ELF-1 (cell line): Measurements from ENCODE around the gene MYLK3.

Experiments used
- DNase-seq: peaks from one replicate; pipeline ENCODE4 v3.0.0-alpha.2; 2016; ENCODE audit warnings: low read depth, low spot score

MYLK3 gene

DNA sequence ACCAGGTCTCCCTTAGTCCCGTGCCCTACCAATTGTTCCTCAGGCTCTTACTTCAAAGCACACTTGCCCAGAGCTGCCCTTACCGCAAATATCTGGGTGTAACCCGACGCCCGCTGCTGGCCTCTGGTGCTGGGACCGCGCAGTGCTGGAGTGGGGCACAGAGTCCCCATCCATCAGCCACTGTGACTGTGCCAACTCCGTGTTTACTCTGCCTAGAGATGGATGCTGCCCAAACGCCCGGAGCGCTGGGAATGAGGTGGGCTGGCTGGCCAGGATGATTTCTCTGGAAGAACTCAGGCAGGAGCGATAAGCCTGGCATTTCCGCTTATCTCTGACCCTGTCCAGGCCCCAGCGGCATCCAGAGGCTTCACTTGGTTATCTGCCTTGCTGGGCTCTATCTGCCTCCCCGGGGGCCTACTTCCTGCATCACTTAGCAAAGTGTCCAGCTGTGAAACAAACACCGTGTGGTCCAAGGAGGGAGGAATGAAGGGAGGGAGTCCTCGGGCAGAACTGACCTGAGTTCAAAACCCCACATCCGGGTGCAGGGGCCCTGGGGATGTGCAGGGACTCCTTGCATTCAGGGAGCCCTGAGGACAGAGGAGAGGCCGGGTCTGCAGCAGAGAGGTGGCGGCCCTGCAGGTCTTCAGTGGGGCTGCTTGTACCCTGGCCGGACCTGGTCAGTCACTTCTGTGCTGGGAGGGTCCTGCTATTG is 9.4 kb upstream of the MYLK3 start:
- DNase-seq = peak; percentile 90

DNA sequence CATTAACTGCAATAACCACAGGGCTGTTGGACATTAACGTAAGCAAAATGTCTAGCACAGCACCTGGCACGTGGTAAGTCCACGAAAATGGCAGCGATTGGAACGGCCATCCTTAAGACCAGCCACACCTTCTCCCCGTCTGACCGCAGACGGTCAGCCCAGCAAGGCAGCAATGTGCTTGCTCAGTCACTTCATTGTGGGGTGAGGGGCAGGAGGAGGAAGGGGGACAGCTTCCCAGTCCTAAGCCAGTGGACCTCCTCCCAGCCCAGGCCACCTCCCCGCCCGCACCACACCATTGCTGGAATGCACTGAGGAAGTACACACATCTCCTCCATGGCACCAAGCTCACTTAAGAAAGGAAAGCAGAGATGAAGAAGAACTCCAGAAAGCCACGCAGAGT is 8.6 kb upstream of the MYLK3 start:
- no peak for DNase-seq

DNA sequence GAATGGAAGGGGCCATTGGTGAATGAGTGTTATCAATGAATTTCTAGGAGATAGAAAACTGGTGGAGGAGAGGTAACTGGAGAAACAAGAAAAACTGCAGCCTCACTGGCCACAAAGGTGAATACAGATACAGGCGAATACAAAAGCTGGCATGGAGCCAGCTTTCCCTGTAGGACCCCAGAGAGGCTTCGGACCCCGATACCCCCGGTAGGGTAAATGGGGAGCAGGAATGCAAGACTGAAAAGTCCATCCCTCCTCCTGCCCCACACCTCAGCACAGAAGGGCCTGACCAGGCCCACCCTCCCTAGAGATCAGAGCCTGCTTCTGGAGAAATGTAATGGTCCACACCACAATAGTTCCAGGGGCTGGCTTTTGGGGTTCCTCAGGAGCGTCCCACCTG is 4.9 kb upstream of the MYLK3 start:
- no peak for DNase-seq

DNA sequence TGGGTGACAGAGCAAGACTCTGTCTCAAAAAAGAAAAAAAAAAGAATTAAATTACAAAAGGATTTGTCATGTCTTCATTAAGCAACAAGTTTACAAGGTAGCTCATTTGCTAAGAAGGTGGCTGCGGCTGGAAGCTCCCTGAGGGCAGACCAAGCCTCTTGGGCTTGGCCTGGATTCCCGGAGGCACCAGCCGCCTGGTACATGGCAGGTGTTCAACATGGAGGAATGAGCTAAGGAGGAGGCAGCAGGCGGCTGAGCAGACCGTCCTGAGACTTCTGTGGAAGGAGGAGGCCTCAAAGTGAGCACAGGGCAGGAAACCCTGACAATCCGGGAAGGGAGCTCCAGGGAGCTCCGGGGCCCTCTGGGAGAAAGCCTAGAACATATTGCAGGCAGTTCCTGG is 3.2 kb upstream of the MYLK3 start:
- DNase-seq = no peak

DNA sequence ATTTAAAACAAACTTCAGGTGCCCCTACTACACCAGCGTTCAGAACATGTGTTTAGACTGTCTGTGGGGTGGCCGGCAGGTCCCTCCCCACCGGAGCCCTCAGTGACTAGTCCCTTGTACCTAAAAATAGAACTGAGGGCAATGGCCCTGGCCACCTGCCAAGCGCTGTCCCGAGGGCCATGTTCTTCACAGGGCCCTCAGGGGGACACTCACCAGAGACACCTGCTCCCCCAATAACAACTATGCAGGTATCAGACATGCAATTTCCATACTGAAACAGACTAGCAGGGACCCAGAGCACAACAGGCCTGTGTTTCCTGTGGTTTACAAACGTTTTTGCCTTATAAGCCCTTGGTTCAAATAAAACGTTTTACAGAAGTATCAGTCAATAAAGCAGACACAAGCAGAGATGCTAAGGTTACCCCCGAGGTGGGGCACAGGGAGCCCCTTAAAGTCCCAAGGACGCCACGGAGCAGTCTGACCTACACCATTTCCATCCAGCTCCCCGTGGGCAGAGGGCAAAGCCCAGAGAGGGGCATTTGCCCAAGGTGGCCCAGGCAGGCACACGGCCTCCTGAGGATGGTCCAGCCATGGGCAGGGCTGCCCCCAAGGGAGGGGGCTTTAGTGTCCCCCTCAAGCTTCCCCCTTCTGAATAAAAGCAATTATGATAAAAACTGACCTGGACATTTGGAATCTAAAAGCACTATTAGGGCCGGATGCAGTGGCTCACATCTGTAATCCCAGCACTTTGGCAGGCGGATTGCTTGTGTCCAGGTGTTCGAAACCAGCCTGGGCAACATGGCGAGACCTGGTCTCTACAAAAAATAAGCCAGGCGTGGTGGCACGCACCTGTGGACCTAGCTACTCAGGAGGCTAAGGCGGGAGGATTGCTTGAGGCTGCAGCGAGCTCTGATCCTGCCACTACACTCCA is 896 bp upstream of the MYLK3 start:
- DNase-seq = no peak

DNA sequence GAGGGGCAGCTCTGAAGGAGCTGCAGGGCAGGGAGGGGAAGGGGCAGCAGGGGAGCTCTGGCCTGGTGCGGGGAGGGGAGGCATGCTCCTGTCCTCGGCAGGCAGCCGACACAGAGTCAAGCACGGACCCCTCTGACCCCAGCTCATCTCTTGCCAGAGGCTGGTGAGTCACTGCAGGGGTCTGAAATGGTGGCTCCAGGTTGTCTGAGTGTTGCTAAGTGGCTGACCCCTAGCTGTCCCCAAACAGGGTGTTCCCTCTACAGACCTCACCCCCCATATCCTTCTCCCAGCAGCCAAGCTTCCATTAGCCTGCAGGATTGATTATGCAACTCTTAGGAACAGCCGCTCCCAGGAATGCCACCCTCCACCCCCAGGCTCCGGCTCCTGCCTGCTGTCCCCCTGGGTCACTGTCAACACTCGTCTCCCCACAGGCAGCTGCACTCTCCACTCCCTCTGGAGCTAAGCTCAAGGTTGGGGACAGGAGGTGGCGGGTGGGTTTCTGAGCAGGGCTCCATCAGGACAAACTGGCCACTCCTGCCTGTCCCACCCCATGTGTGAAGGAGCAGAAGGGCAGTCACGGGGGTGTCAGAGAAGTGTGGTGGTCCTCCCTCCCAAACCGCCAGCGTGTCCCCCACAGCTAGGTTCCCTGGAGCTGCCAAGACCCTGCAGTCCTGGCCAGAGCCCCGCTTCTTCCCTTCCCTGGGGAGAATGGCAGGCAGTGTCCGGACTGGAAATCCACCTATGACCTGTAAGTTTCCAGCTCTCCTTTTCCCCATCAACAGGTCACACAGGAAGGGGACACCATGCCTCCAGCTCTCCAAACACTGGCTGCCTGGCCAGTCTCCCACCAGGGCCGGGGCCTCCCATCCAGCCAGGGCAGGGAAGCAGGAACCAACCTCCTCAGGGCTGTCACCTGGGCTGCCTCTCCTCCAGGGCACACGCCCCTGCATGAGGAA is 1.0 kb downstream of the MYLK3 start:
- DNase-seq = peak; percentile 95

DNA sequence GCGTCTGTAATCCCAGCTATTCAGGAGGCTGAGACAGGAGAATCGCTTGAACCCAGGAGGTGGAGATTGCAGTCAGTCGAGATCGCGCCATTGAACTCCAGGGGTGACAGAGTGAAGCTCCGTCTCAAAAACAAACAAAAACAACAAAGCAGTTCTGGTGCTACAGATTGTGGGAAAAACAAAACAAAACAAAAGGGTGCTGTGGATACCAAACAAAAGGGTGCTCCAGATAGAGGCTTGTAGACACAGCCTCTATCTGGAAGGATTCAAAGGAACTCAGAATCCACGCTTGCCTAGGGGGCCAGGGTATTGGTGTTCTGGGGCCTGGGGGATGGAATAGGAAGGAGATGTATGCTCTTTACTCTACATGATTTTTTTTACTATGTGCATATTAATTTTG is 2.5 kb downstream of the MYLK3 start:
- peak; percentile 51 for DNase-seq

DNA sequence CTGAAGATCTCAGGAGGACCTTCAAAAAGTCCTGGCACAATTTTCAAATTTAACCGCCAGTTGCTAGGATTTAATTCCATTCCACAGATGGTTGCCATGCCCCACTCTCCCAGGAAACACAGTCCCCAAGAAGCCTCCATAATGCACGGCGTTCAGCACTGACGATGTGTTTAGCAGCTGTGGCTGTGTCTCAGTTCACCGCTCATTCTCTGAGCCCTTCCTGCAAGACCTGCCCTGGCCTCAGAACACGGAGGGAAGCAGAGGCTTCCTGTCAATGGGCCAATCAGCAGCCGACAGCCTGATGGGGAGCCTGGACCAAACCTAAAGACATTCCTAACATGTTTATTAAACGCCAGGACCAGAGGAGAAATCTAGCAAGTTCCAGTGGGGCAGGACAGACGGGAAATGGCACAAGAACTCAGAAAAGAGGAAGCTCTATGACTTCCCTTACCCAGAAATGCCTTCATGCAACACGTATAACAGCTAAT is 4.9 kb downstream of the MYLK3 start:
- DNase-seq = peak; percentile 88

DNA sequence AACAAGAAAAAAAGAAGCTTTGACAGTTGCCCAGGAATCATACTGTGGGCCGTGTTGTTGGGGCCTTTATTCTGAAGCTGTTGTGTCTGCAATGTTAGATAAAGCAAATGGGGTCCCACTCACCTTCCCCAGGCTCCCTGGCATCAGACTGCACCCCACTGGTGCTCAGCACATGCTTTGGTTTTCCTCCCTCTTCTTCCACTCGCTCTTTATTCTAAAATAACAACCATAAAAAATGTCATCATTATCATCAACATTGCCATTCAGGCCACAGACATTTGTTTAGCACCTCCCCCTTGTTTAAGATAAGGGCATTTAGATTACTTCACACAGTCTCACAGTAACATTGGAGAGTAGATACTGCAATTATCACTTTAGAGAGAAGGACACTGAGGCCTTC is 8.2 kb downstream of the MYLK3 start:
- no peak for DNase-seq

DNA sequence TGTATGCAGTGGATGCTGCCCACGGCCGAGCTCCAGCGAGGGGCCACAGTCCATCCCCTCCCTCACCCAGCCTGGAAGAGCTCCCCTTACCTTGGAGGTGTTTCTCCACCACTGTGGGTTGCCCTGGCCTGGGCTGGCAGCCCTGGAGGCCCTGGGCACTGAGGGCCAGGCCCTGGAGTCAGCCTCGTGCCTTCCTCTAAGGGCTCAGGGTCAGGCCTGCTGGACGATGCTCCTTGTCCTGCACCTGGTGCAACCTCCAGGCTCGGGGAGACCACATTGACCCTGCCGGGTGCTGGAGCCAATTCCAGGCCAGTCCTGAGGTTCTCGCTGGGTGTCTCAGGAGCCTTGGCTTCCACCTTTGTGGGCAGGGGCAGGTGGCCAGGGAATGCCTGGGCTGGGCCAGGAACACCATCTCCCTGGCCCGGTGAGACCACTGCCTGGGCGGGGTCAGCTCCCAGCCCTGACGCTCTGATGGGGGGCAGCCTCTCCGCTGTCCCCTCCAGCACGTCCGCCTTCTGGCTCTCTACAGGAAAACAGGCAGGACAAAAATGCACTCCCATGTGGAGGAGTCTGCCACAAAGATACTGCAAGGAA is 10.4 kb downstream of the MYLK3 start:
- no peak for DNase-seq

DNA sequence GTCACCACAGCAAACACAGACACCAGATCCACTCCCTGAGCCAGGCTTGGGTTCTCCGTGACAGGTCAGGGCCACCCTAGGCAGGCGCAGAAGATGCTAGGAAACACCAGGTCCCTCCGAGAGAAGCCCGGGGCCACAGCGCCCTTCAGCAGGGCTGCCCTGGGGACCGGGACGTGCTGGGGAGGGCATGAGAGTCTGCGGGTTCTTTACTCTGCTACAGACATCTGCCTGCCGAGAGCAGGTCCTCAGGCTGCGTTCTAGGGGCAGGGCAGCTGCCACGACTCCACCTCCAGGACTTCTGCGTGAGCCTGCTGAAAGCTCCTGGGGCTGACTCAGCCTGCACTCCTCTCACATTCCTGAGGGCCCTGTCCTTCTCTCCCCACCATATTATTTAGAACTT is 11.4 kb downstream of the MYLK3 start:
- DNase-seq = peak; percentile 84

DNA sequence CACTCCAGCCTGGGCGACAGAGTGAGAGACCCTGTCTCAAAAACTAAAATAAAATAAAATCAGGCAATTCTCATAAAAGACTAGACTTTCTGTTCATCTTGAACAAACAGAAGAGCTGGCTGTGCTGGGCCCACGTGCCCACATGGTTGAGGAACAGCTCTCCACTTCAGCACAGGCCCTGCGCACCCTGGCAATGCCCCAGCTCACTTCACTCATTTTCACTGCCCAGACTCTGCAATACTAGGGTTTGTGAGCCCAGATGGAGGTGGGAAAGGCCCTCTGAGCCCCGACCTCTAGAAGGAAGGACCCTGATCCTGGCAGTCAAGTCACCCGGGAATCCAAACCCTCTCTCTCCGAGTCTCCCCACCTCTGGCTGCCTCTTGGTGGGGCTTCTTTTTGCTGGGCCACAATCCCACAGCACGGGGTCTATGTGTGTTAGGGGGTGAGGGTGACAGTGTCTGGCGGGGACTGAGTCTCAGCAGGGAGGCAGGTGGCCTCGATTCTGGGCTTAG is 14.8 kb downstream of the MYLK3 start:
- DNase-seq = no peak

DNA sequence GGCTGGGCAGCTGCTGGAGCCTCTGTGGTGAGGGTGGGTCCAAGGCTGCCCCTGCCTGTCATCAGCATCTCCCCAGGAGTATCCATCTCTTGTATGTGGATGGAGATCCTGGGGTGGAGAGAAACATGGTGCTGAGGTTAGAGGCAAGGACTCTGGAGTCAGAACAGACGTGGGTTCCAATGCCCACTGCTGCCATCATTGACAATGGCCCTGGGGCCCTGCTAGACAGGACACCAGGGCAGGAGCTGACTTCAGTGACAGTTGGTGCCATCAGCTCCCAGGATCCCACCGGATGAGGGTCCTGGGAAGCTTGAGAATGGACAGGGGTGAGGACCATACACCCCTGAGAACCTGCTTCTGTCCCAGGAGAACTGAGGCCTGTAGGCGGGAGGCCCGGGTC is 15.6 kb downstream of the MYLK3 start:
- DNase-seq = no peak

DNA sequence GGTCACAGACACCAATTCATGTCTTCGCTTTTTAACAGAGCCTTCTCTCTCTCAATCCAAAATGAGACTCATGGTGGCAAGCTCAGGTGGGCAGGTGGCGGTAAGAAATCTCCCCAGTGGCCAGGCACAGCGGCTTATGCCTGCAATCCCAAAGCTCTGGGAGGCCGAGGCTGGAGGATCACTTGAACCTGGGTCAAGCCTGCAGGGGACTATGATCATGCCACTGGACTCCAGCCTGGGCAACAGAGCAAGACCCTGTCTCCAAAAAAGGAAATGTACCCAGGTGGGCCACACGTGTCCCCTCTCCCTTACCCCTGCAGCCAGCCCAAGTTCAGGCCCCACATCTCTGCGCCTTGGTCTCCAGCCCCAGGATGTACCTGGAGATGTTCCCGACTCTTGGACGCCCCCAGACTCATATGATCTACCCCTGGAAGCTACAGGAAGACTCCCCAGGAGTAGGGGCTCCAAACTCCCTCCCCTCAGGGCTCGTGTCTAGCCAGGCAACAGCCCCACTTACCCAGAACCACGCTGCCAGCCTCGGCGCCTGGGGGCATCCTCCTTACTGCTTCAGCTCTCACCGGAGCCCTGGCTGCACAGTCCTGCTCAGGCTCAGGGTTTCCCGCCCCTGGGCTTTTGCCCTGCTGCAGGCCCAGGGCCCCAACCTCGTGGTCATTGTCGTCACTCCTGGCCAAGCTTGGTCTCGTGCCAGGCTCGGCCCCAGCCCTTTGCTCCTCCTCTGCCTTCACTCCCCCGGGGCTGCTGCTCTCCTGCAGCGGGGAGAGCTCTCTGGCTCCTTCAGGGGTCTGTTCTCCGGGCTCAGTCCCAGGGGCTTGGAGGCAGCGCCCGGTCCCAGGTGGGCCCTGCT is 16.2 kb downstream of the MYLK3 start:
- DNase-seq = no peak

DNA sequence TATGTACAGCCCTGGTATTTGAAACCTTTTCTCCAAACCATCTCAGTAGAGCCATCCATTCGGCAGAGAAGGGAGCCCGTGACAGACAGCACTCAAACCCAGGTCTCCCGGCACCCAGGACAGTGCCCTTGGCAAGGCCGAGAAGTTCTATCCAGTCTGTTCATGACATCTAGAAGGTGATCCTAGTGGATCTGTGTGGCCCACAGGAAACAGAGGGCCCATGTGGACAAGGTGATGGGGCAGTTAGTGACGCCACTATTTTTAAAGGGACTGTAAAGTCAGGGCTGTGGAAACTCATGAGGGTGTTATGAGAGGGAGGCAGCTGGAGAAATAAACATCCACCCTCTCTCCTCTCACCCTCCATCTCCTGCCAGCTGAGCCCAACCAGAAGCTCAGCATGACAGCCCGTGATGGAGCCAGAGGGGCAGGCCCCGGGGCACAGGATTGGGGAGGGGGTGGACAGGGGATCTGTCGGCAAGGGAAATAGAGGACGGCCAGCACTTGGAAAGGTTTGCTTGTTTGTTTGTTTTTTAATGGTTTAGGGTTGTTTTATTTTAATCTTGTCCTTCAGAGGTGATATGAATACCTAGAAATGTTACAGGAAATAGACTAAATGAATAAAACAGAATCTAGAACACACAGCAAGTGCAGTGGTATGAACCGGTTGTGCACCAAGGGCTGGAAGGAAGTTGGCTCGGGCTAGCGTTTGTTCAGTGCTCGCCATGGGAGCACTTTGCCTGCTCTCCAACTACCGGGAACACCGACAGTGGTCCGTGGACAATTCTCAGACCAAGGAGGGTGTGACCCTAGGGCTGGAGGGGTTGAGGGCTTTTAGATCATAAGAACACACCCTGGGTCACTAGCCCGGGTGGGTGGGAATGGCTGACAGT is 17.1 kb downstream of the MYLK3 start:
- no peak for DNase-seq

DNA sequence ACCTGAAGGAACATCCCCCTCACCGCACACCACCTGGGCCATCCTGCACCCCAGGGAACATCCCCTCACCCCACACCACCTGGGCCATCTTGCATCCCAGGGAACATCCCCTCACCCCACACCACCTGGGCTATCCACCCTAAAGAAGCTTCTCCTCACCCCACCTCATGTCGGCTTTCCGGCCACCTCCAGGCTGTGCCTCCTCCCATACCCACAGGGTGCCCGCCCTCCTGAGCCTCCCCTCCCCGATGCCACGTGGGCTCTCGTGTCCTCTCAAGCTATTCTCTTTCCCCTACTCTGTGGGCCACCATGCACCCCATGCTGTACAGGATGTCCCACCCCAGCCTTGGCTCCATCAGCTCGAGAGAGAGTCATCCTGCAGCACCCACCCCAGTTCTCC is 18.0 kb downstream of the MYLK3 start:
- no peak for DNase-seq

DNA sequence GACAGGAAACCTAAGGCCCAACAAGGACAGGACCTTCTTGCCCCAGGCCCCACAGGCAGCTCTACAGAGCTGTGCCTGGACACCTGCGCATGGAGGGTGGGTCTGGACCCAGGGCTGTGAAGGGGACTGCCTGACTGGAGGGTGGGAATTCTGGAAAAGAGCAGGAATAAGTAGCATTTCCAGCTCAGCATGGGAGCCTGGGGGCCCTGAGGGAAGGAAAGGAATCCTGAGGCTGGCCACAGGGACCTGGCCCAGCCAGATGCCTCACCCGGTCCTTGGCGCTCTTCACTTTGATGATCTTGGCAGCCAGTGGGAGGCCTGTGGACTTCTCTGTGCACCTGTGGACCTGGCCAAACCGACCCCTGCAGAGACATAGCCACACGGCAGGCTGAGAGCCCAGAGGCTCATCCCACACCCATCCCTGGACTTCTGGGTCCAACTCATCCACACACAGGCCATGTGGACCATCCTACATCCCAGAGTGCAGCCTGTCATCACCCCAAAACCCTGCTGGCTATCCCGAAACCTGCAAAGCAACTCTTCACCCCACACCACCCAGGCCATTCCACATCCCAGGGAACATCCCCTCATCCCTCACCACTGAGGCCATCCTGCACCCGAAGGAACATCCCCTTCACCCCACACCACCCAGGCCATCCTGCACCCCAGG is 18.7 kb downstream of the MYLK3 start:
- peak; percentile 65 for DNase-seq

DNA sequence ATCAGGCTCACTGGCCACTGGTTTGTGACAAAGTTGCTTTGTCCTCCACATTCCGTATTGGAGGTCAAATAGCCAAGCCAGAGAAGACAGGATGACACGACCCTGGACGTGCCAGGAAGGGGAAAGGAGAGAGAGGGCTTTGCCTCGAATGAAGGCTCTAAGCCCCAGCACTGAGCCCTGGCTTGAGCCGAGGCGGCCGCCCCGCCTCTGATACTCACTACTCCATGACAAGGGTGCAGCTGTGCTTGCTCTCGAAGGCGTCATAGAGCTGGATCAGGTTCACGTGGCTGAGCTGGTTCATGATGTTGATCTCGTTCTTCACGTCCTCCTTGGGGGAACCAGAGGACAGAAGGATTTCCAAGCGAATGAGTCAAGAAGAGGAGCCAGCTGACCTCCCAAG is 19.3 kb downstream of the MYLK3 start:
- no peak for DNase-seq

DNA sequence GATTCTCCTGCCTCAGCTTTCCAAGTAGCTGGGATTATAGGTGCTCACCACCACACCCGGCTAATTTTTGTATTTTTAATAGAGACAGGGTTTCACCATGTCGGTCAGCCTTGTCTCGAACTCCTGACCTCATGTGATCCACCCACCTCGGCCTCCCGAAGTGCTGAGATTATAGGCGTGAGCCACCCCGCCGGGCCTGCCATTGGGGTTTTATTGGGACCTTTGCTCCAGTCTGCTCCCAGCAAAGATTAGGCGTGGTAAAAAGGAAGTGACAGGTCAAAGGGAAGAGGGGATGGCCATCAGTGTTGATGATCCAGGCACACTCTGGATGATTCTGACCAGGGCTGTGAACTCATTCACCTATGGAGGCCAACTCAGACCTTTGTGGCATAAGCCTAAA is 20.5 kb downstream of the MYLK3 start:
- DNase-seq = no peak
